Measurements from ENCODE around the gene PAK3.

Gene PAK3

GRCh38 chrX:111145878-111146277, 49.9 kb downstream of the PAK3 start:
- H3K36me3 ChIP-seq (ENCODE audit: control insufficient read depth, insufficient read depth, low read length): no peaks in the 10 kb centered on the region
- no peaks in the 10 kb centered on the region for H3K27me3 ChIP-seq (ENCODE audit: control insufficient read depth, insufficient read depth, low read length)

GRCh38 chrX:111151764-111152163, 55.8 kb downstream of the PAK3 start:
- Histone ChIP-seq H3K4me1 (ENCODE audit: control insufficient read depth, insufficient read depth, low read length) (no peaks in the 10 kb centered on the region), H3K4me3 (ENCODE audit: low read depth, low read length) (no peak overlapping the region), H3K9me3 (ENCODE audit: control insufficient read depth, insufficient read depth, low read length) (no peaks in the 10 kb centered on the region), H3K9ac (ENCODE audit: low read depth, low read length) (no peak overlapping the region), H3K36me3 (ENCODE audit: control insufficient read depth, insufficient read depth, low read length) (no peaks in the 10 kb centered on the region), H3K27me3 (ENCODE audit: control insufficient read depth, insufficient read depth, low read length) (no peaks in the 10 kb centered on the region)

More at GRCh38 chrX:111145878-111146277, 49.9 kb downstream of the PAK3 start:
- no peak overlapping the region for H3K4me3 ChIP-seq (ENCODE audit: low read depth, low read length)
- H3K9ac ChIP-seq (ENCODE audit: low read depth, low read length): no peak overlapping the region
- no peaks in the 10 kb centered on the region for H3K9me3 ChIP-seq (ENCODE audit: control insufficient read depth, insufficient read depth, low read length)
- H3K4me1 ChIP-seq (ENCODE audit: control insufficient read depth, insufficient read depth, low read length): no peaks in the 10 kb centered on the region

- Histone ChIP-seq H3K27me3 (ENCODE audit: control insufficient read depth, insufficient read depth, low read length) (no peaks in the 10 kb centered on the region), H3K9me3 (ENCODE audit: control insufficient read depth, insufficient read depth, low read length) (no peaks in the 10 kb centered on the region), H3K36me3 (ENCODE audit: control insufficient read depth, insufficient read depth, low read length) (no peaks in the 10 kb centered on the region), H3K9ac (ENCODE audit: low read depth, low read length) (no peak overlapping the region), H3K4me1 (ENCODE audit: control insufficient read depth, insufficient read depth, low read length) (no peaks in the 10 kb centered on the region), H3K4me3 (ENCODE audit: low read depth, low read length) (no peak overlapping the region)
These were observed 63.2 kb downstream of the PAK3 start for GRCh38 chrX:111159232-111159631.

GRCh38 chrX:111164728-111165127, 68.7 kb downstream of the PAK3 start:
- no peaks in the 10 kb centered on the region for H3K36me3 ChIP-seq (ENCODE audit: control insufficient read depth, insufficient read depth, low read length)
- no peaks in the 10 kb centered on the region for H3K4me1 ChIP-seq (ENCODE audit: control insufficient read depth, insufficient read depth, low read length)
- H3K27me3 ChIP-seq (ENCODE audit: control insufficient read depth, insufficient read depth, low read length): no peaks in the 10 kb centered on the region
- no peaks in the 10 kb centered on the region for H3K9me3 ChIP-seq (ENCODE audit: control insufficient read depth, insufficient read depth, low read length)
- H3K9ac ChIP-seq (ENCODE audit: low read depth, low read length): no peak overlapping the region
- H3K4me3 ChIP-seq (ENCODE audit: low read depth, low read length): no peak overlapping the region

- Histone ChIP-seq H3K36me3 (ENCODE audit: control insufficient read depth, insufficient read depth, low read length) (no peaks in the 10 kb centered on the region), H3K4me1 (ENCODE audit: control insufficient read depth, insufficient read depth, low read length) (no peaks in the 10 kb centered on the region), H3K9me3 (ENCODE audit: control insufficient read depth, insufficient read depth, low read length) (no peaks in the 10 kb centered on the region), H3K27me3 (ENCODE audit: control insufficient read depth, insufficient read depth, low read length) (no peaks in the 10 kb centered on the region), H3K9ac (ENCODE audit: low read depth, low read length) (no peak overlapping the region), H3K4me3 (ENCODE audit: low read depth, low read length) (no peak overlapping the region)
These were observed 69.9 kb downstream of the PAK3 start for GRCh38 chrX:111165902-111166301.

GRCh38 chrX:111167334-111167733, 71.3 kb downstream of the PAK3 start:
- no peaks in the 10 kb centered on the region for H3K36me3 ChIP-seq (ENCODE audit: control insufficient read depth, insufficient read depth, low read length)
- no peak overlapping the region for H3K4me3 ChIP-seq (ENCODE audit: low read depth, low read length)
- no peaks in the 10 kb centered on the region for H3K9me3 ChIP-seq (ENCODE audit: control insufficient read depth, insufficient read depth, low read length)
- no peak overlapping the region for H3K9ac ChIP-seq (ENCODE audit: low read depth, low read length)
- H3K4me1 ChIP-seq (ENCODE audit: control insufficient read depth, insufficient read depth, low read length): no peaks in the 10 kb centered on the region
- H3K27me3 ChIP-seq (ENCODE audit: control insufficient read depth, insufficient read depth, low read length): no peaks in the 10 kb centered on the region

GRCh38 chrX:111168314-111168713, 72.3 kb downstream of the PAK3 start:
- no peaks in the 10 kb centered on the region for H3K27me3 ChIP-seq (ENCODE audit: control insufficient read depth, insufficient read depth, low read length)
- no peak overlapping the region for H3K9ac ChIP-seq (ENCODE audit: low read depth, low read length)
- no peaks in the 10 kb centered on the region for H3K4me1 ChIP-seq (ENCODE audit: control insufficient read depth, insufficient read depth, low read length)
- H3K36me3 ChIP-seq (ENCODE audit: control insufficient read depth, insufficient read depth, low read length): no peaks in the 10 kb centered on the region
- H3K4me3 ChIP-seq (ENCODE audit: low read depth, low read length): no peak overlapping the region
- H3K9me3 ChIP-seq (ENCODE audit: control insufficient read depth, insufficient read depth, low read length): no peaks in the 10 kb centered on the region

GRCh38 chrX:111169141-111169540, 73.2 kb downstream of the PAK3 start:
- H3K27me3 ChIP-seq (ENCODE audit: control insufficient read depth, insufficient read depth, low read length): no peaks in the 10 kb centered on the region
- no peaks in the 10 kb centered on the region for H3K4me1 ChIP-seq (ENCODE audit: control insufficient read depth, insufficient read depth, low read length)
- no peaks in the 10 kb centered on the region for H3K9me3 ChIP-seq (ENCODE audit: control insufficient read depth, insufficient read depth, low read length)
- no peaks in the 10 kb centered on the region for H3K36me3 ChIP-seq (ENCODE audit: control insufficient read depth, insufficient read depth, low read length)
- no peak overlapping the region for H3K4me3 ChIP-seq (ENCODE audit: low read depth, low read length)
- H3K9ac ChIP-seq (ENCODE audit: low read depth, low read length): no peak overlapping the region

GRCh38 chrX:111170017-111170416, 74.0 kb downstream of the PAK3 start:
- Histone ChIP-seq H3K36me3 (ENCODE audit: control insufficient read depth, insufficient read depth, low read length) (no peaks in the 10 kb centered on the region), H3K4me1 (ENCODE audit: control insufficient read depth, insufficient read depth, low read length) (no peaks in the 10 kb centered on the region), H3K9ac (ENCODE audit: low read depth, low read length) (no peak overlapping the region), H3K9me3 (ENCODE audit: control insufficient read depth, insufficient read depth, low read length) (no peaks in the 10 kb centered on the region), H3K4me3 (ENCODE audit: low read depth, low read length) (no peak overlapping the region), H3K27me3 (ENCODE audit: control insufficient read depth, insufficient read depth, low read length) (no peaks in the 10 kb centered on the region)

- Histone ChIP-seq H3K4me1 (ENCODE audit: control insufficient read depth, insufficient read depth, low read length) (peaks cover 18% of the 10 kb centered on the region), H3K9me3 (ENCODE audit: control insufficient read depth, insufficient read depth, low read length) (no peaks in the 10 kb centered on the region), H3K27me3 (ENCODE audit: control insufficient read depth, insufficient read depth, low read length) (no peaks in the 10 kb centered on the region), H3K9ac (ENCODE audit: low read depth, low read length) (no peak overlapping the region), H3K36me3 (ENCODE audit: control insufficient read depth, insufficient read depth, low read length) (no peaks in the 10 kb centered on the region), H3K4me3 (ENCODE audit: low read depth, low read length) (no peak overlapping the region)
These were observed 84.8 kb downstream of the PAK3 start for GRCh38 chrX:111180750-111181240.

- Histone ChIP-seq H3K4me1 (ENCODE audit: control insufficient read depth, insufficient read depth, low read length) (peaks cover 18% of the 10 kb centered on the region), H3K4me3 (ENCODE audit: low read depth, low read length) (no peak overlapping the region), H3K36me3 (ENCODE audit: control insufficient read depth, insufficient read depth, low read length) (no peaks in the 10 kb centered on the region), H3K9ac (ENCODE audit: low read depth, low read length) (no peak overlapping the region), H3K27me3 (ENCODE audit: control insufficient read depth, insufficient read depth, low read length) (no peaks in the 10 kb centered on the region), H3K9me3 (ENCODE audit: control insufficient read depth, insufficient read depth, low read length) (no peaks in the 10 kb centered on the region)
These were observed 86.0 kb downstream of the PAK3 start for GRCh38 chrX:111181951-111182350.

- Histone ChIP-seq H3K9me3 (ENCODE audit: control insufficient read depth, insufficient read depth, low read length) (no peaks in the 10 kb centered on the region), H3K4me3 (ENCODE audit: low read depth, low read length) (no peak overlapping the region), H3K27me3 (ENCODE audit: control insufficient read depth, insufficient read depth, low read length) (no peaks in the 10 kb centered on the region), H3K36me3 (ENCODE audit: control insufficient read depth, insufficient read depth, low read length) (no peaks in the 10 kb centered on the region), H3K4me1 (ENCODE audit: control insufficient read depth, insufficient read depth, low read length) (peaks cover 18% of the 10 kb centered on the region), H3K9ac (ENCODE audit: low read depth, low read length) (no peak overlapping the region)
These were observed 87.0 kb downstream of the PAK3 start for GRCh38 chrX:111182997-111183396.
